ENCODE results near the gene SPINK8.

The SPINK8 gene

GRCh38 chr3:48364840-48365239 is 31.4 kb upstream of the SPINK8 start:
- DNase-seq (ENCODE audit: extremely low read depth, low read depth) = no peak
- no peak for TF ChIP-seq CTCF (IDR thresholded peaks at IDR 0.05; ENCODE audit: low read depth, low read length)

GRCh38 chr3:48361928-48362327 is 28.5 kb upstream of the SPINK8 start:
- no peak for TF ChIP-seq CTCF (IDR thresholded peaks at IDR 0.05; ENCODE audit: low read depth, low read length)

GRCh38 chr3:48356419-48356818 is 23.0 kb upstream of the SPINK8 start:
- DNase-seq (ENCODE audit: extremely low read depth, low read depth) = no peak

More at GRCh38 chr3:48361928-48362327, 28.5 kb upstream of the SPINK8 start:
- DNase-seq (ENCODE audit: extremely low read depth, low read depth) = no peak

GRCh38 chr3:48353987-48354386 is 20.5 kb upstream of the SPINK8 start:
- no peak for TF ChIP-seq CTCF (IDR thresholded peaks at IDR 0.05; ENCODE audit: low read depth, low read length)
- no peak for DNase-seq (ENCODE audit: extremely low read depth, low read depth)

More at GRCh38 chr3:48356419-48356818, 23.0 kb upstream of the SPINK8 start:
- TF ChIP-seq CTCF (IDR thresholded peaks at IDR 0.05; ENCODE audit: low read depth, low read length) = no peak

GRCh38 chr3:48352546-48352945 is 19.1 kb upstream of the SPINK8 start:
- TF ChIP-seq CTCF (IDR thresholded peaks at IDR 0.05; ENCODE audit: low read depth, low read length) = no peak
- no peak for DNase-seq (ENCODE audit: extremely low read depth, low read depth)

- no peak for TF ChIP-seq CTCF (IDR thresholded peaks at IDR 0.05; ENCODE audit: low read depth, low read length)
- no peak for DNase-seq (ENCODE audit: extremely low read depth, low read depth)
Measured at GRCh38 chr3:48347500-48347899, 14.0 kb upstream of the SPINK8 start.

GRCh38 chr3:48345946-48346572 is 12.6 kb upstream of the SPINK8 start:
- TF ChIP-seq CTCF (IDR thresholded peaks at IDR 0.05; ENCODE audit: low read depth, low read length) = no peak

More at GRCh38 chr3:48345946-48346572, 12.6 kb upstream of the SPINK8 start:
- no peak for DNase-seq (ENCODE audit: extremely low read depth, low read depth)

Data from AG09319 (cell line).